HG02798 (cell line): ENCODE data around the gene DTX4.

Source experiments
- ATAC-seq: cut with Tn5 transposase; IDR thresholded peaks from one replicate; pipeline ENCODE4 v1.9.1; 2021; ENCODE audit warnings: mild to moderate bottlenecking; ENCODE audit not compliant: unreplicated experiment, poor library complexity

The DTX4 gene

DNA sequence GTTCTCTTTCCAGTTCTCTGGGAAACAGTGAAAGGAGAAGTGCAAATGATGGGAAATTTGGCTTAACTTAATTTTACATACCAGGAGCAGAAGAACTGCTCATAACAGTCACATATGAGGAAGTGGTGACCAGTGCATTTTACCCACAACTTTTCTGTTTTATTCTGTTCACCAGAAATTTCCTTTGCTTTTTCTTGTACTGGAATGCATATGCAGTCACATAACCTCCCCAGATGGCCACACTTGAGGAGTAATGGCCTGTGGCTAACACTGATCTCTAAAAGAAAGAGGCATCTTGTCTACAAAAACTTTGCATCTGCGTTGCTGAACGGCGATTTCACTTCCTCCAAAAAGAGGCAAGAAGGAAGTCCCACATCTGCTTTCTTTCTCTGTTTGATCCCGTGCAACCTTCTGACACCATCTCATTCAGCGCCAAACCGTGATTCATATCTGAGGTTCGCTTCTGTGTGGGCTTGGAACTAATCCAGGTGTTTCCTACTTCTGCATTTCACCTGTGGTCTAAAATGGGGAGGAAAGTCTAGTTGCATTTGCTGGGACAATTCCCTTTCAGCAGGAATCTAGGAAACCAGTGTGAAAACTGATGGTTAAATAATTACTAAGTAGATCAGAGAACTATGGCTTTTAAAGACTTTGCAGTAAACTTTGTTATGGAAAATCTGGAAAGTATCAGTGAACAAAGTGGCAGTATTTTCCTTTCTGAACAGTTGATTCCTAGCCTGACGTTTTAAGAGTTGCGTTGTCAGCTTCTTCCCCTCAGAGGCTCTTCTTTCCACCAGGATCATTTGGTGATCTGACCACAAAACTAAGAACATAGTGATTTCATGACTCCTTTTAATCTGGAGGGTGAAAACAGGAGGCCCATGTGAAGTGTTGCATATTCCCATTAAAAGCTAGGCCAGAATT lies 45.0 kb downstream of the DTX4 start:
- peak; percentile 88 for ATAC-seq

DNA sequence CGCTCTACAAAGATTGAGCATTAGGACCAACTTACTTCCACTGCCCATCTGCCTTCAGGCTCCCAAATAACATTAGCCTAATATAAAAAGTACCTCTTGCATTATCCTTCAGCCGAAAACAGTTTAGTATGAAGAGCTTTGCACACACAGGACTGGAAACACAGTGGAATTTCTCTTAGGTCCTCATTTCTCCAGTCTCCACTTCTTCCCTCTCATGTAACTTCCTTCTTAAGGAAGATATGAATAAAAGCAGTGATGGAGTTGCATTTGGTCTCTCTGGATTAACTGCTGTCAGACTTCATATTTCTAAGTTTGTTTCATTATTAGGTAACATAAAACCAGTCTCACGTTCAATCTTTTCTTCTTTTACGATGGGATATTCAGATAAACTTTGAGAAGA lies 46.4 kb downstream of the DTX4 start:
- ATAC-seq: no peak

DNA sequence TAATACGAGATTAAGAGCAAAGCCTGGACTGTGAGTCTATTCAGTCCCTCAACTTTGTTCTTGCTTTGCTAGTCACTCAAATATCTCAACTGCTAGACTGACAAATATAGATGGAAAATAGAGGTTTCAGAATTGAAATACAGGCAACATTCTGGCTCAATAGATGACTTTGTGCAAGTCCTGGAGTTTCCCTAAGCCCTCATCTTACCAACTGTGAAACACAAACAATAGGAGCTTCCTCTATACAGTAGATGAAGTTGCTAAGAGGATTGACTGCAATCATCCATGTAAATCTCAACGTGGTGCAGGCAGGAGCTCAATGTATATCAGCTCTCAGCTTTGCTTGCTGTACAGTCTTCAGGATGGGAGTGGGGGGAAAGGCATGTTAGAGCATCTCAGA lies 47.0 kb downstream of the DTX4 start:
- ATAC-seq: no peak

DNA sequence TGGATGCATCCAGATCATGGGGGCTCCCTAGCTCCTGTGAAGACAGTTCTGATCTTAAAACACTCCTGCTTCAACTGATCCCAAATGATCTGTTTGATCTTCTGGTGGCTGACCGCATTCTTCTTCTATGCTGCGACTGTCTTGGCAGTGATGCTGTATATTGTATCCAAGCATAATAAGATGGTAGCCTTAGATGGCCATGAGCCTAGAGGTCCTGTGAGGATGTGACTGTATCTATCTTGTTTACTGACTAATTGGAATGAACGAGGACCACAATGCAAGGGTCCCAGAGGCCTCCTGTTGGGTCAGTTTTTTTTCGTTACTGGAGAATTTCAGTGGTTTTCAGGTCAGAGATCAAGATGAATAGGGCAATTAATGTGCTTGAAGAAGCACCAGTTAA lies 47.9 kb downstream of the DTX4 start:
- ATAC-seq: no peak

DNA sequence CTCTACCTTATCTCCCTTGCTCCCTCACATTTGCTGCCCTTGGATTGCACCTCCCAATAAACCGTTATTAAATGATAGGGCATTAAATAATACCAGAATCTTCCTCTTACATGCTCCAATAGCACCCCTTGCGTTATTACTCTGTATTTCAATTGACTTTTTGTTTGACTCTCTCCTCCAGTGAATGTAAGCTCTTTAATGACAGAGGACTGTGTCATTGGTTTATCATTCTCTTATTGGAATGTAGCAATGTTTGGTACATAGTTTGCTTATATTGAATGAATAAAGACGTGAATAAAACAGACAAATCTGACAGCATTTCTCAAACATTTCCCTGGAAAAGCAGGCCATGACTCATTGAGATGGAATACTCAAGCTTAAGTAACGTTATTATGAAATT lies 49.5 kb downstream of the DTX4 start:
- no peak for ATAC-seq

DNA sequence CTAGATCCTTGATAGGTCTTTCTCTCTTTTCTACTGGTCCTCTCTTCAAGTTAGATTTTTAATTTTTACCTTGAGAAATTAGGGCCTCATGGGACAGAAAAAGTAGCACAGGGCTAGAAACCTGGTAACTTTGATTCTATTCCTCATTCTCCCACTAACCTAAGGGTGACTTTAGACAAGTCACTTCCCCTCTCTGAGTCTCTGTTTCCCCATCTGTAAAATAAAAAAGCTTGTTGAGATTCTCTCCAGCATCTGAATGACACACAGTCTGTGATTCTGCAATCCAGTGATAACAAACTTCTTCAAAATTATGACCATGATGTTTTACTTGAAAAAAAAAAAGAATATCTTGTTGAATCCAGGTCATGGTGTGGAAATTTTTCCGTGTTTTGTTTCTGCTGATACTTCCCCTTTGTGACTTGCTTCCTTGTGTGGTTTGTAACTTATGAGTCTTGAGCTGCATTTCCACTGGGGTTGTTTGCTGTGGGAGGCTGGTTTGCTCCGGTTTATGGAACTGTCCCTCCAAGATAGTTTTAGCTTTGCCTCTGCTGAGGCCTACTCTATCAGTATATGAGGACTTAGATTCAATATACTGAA lies 50.6 kb downstream of the DTX4 start:
- no peak for ATAC-seq

DNA sequence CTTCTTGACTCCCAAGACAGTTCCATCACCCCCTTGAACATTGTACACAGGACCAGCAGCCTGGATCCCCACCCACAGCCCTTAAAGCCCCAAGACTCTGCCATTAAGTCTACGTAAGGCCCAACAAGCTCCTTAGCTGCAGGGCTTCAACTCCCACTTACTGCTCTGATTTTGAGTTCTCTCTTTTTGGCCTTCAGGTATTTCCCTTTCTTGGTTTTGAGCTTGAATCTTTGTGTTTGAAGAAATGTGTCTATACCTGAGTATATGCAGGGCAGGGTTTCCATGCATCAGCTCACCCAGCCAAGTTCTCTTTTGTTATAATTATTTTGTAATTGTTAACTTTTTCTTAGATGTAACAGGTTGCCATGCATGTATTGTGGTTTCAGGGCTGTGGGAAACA lies 51.2 kb downstream of the DTX4 start:
- ATAC-seq: no peak

DNA sequence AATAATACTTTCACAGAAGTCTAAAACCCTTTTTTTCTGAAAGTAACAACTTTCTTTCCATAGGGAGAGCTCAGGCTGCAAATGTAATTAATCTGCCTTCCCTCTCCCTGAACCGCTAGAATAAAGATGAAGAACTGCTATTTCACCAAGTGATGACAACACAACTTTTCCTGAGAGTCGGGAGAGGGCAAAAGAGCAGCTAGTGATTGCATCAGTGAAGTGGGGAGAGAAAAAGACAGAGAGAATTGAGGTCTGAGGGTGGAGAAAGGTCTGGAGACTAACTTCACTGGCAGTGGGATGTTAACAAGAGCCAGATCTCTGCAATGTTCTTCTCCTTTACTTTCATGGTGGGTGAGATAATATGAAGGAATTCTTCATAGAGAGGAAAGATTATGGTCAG lies 51.7 kb downstream of the DTX4 start:
- ATAC-seq: no peak

DNA sequence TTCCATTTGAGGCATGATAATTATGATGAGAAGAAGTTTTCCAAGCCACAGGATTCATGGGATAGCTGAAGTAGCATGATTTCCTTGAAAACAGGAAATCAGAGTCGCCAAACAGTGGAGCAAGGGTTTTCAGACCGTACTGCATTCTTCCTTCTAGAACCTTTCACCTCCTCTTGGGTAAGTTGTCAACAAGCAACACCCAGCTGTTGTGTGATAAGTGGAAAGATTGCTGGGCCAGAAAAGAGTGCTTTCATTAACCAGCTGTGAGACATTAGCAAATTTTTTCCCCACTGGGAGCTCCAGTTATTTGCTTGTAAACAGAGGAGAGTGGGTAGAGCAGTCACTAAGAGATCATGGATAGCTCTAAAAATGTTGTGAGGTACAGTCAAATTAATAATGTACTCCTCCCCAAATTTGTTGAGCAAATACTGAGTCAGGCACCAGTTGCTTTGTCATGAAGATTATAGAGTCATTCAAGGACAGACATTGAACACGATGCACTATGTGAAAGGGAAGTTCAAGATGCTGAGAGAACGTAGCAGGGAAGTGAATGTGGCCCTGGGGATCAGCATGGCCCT lies 52.5 kb downstream of the DTX4 start:
- peak; percentile 54 for ATAC-seq

DNA sequence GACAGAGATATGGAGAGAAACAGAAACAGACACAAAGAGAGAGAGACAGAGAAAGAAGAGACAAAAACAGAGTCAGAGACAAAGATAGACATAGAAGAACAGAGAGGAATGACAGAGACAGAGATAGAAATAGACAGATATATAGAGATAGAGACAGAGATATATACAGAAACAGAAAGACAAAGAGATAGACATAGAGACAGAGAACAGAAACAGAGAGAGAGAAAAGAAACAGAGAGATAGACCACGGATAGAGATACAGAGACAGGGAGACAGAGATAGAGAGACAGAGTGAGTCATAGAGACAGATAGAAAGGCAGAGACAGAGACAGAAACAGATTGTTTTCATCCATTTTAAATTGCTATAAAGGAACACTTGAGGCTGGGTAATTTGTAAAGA lies 53.1 kb downstream of the DTX4 start:
- ATAC-seq: peak; percentile 74

DNA sequence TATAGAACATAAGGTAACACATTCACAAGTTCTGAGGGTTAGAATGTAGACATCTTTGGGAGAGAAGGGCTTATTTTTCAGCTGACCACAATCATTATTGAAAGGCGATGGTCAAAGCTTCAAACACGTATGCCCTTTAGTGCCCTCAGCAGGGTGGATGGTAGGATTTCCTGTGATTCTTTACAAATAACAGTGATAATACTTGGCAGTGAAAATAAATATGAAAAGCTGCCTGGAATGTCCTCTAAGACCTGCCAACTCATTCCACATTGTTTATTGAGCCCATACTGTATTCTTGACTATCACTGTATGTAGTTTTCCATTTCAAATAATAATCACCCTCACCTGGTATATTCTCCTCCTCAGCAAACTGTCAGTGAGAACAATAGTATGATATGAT lies 54.5 kb downstream of the DTX4 start:
- ATAC-seq: no peak

DNA sequence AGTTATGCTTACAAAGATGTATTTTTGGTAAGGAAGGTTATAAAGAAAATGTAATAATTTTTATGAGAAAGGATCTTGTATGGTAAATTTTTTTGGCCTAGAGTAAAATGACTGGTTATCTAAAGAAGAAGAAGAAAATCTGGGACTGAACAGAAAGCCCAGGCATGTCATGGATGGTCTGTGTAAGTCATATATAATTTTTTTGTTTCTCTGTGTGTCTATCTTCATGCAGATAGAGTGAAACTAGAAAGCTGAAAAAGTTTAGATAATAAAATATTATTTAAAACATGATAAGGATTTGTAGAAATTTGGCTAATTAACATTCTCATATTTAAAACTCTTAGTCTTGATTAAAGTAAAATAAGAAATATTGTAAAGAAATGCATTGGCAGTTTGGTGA lies 68.4 kb downstream of the DTX4 start:
- no peak for ATAC-seq

DNA sequence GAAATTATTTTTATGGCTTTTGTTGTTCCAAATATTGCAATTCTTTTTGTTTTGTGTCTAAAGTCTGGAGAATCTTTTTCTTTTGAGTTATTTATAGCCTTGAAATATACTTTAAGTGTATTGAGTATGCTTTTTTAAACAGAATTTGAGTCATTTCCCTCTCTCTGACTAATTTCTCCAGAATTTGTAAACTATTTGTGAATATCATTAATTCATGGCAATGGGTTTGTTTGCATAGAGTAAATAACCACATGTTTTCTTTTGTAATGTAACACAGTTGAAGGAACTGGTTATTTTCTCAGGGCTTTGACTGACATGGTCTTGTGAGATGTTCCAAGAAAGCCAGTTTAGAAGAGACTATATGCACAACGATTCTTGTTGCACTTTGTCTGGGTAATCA lies 71.7 kb downstream of the DTX4 start:
- no peak for ATAC-seq

DNA sequence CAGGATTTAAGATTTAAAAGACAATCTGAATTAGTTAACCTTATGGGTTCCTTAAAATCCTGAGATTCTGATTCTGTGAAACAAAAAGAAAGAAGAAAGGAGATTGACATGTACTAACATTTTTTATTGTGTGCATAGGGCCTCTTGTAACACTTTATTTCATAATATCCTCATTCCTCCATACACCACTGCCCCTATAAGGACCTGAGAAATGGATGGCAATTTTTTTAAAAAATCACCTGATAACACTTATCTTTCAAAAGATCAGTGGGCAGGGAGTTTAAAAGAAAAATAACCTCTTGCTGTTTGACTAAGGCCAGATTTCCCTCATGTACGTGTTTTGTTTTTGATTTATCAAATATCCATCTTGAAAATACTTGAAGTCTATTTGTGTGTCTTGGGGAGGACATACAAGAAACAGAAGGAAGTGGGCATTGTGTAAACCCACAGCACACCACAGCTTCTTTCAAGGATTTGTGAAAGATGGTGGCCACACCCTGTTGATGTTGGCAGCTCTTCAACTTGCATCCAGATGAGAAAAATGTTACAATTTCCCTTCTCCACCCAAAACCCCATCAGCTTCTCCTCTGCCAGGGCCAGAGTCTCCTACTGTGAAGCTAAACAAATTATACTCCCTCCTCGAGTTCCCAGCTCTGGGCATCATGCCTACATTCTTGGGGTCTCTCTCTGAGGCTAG lies 75.7 kb downstream of the DTX4 start:
- no peak for ATAC-seq

DNA sequence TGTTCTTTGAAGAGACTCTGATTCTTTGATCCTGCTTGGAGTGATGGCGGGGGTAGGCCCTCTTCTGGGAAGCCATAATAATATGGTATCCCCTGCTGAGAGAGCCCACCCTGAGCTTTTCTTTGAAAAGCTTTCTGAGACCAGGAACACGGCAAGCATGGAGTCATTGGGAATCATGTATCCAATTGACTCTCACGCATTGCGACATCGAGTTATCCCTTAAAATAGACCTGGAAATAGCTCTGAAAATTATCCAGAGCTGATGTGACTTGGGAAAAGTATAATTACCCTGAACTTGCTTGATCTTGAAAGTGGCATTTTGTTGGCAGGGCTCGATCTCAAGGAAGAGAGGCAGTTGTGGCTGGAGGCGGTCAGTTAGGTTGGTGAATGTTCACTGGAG lies 77.6 kb downstream of the DTX4 start:
- ATAC-seq: no peak

DNA sequence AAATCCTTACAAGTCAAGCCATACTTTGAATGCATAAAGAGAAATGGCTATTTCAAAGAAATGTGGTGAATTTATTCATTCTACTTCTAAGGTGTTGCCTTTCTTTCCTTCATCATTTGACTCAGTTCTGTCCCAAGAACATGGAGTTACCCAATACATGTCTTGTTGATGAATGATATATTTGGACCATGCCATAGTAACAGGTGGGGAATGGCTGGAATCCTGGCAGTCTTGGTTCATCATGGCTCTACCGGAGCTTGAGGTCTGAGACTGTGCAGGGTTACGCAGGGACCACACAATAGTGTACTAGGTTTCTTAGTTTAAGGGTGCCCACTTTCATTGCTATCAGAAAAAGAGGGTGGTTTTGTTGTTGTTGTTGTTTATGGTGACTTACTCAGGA lies 81.1 kb downstream of the DTX4 start:
- no peak for ATAC-seq

DNA sequence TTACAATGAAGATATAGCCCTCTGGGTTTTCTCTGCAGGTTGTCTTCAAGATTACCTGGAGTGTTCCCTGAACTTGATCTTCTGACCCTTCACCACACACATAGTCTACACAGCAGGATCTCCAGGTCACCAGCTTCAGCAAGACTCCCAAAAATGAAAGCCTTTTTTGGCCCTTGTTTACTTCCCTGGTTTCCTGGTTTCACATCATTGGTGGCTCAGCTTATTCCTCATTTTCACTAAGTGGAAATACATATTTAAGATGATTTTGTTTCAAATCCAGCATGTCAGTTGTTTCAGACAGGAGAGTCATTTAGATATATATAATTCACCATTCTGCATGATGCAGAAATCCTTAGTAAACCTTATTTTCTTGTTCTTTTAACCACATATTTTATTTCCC lies 82.4 kb downstream of the DTX4 start:
- no peak for ATAC-seq

DNA sequence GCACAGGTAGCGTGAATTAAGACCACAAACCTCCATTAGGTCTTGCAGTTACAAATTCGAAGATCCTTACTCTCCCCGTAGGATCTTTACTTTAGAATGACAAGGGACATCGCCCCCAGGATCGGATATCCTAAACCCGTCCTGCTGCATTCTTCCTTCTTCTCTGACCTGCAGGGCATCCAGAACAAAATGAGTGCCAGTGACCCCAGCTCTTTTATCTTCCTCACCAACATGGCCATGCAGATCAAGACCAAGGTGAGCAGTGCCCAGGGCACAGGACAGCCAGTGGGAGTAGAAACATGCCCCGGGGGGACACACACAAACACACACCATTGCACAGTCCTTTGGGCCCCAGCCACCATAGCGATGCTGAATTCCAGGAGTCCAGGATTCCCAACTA lies 83.3 kb downstream of the DTX4 start:
- ATAC-seq: no peak
